Epithelial cell of esophagus (primary cell): ENCODE data around the gene PDLIM7.

ENCODE experiments used
- DNase-seq: peaks from one replicate; pipeline ENCODE4 v3.0.0; 2010; ENCODE audit warnings: low read depth
- H3K4me3 ChIP-seq: 2 replicates; pipeline ENCODE4 v1.5.1; 2011; ENCODE audit warnings: mild to moderate bottlenecking, low read length, control low read depth
- CTCF ChIP-seq: IDR thresholded peaks from 2 replicates; pipeline ENCODE4 v1.5.1; 2011; ENCODE audit warnings: low read depth, mild to moderate bottlenecking, low read length, control low read depth, inconsistent platforms; ENCODE audit not compliant: insufficient read depth; ENCODE audit errors: missing control alignments

PDLIM7 gene

DNA sequence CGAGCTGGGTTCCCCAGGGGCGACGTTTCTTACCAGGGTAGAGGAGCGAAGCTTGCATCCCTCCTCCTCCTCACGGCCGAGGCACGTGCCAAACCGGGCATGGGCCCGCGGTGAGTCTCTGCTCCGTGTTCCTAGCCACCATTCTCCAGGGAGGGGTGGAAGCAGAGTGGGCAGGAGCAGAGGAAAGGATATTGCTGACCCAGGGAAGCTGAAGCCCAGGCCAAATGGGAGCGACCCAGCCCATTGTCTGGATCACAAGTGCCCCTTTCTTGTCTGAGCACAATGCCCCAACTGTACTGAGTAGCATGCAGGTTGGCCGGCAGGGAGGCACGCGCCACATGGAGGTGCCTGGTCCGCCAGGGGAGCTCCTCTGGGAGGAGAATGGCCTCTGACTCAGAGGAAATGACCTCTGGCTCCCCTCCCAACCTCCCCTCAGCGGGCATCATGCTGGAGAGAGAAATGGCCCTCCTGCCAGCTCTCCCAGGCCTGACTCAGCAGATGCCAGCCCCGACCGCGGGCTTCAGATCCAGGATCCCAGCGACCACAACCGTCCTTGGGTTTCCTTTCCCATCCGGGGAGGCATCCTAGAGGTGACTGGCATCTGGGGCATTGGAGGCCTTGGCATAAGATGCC lies 49.7 kb downstream of the PDLIM7 start:
- peak overlapping the region; percentile 20 for H3K4me3 ChIP-seq
- no peak for TF ChIP-seq CTCF
- peak; percentile 49 for DNase-seq

DNA sequence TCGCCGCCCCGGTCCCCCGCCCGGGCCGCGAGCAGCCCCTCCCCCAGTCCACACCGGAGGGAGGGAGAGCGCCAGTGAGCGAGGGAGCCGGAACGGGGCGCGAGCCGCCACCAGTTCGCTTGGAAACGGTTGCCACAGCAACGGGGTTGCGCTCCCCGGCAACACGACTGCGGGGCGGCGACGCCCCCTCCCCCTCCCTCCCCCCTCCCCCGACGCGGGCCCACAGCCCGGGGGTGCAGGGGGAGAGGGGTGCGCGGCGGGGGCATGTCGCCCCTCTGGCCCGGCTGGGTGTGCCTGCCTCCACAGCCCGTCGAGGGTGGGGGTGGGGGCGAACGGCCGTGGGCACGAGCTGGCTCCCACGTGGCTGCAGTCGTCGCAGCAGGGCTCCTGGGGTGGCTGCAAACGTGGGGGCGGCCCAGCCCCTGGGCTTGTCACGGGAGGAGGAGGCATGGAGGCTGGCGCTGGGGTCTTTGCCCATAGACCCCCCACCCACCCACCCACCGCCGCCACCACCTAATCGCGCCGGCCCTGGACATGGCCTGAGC lies 50.3 kb downstream of the PDLIM7 start:
- DNase-seq, result peak; percentile 42
- peak overlapping the region; percentile 30 for H3K4me3 ChIP-seq
- no peak for TF ChIP-seq CTCF

- TF ChIP-seq CTCF, result no peak
- peak within 1 kb of the TSS; percentile 54 for H3K4me3 ChIP-seq
- DNase-seq, result peak; percentile 67
Measured at GRCh38 chr5:177446200-177447065, 51.0 kb downstream of the PDLIM7 start, which contains the start of gene PRR7. Gene PRR7 (plus strand): TSS chr5:177446814. CDS start chr5:177455068, 8,254 bp downstream.

GRCh38 chr5:177445917-177446199 lies 51.5 kb downstream of the PDLIM7 start:
- no peak for DNase-seq
- no peak for TF ChIP-seq CTCF

GRCh38 chr5:177445052-177445916 lies 52.1 kb downstream of the PDLIM7 start:
- TF ChIP-seq CTCF, result no peak
- DNase-seq, result no peak

More at GRCh38 chr5:177445917-177446199, 51.5 kb downstream of the PDLIM7 start:
- peak overlapping the region; percentile 54 for H3K4me3 ChIP-seq

More at GRCh38 chr5:177445052-177445916, 52.1 kb downstream of the PDLIM7 start:
- no peak overlapping the region for H3K4me3 ChIP-seq
